Endothelial cell of coronary artery (primary cell): ENCODE data around the gene ZNF845. TPM values are rescaled to one million over a fixed set of nuclear protein-coding genes. Genes with fewer than 3 reads are reported as not detected.

ENCODE experiments used
- total RNA-seq: library from RNA; depleted of rRNA; stranded (reverse); fragments of >200 nt; gene quantifications from 2 replicates; pipeline ENCODE4 v1.2.3, GENCODE V29; 2014

Gene ZNF845
- 7.6 and 8.1 TPM in 2 replicates for total RNA-seq

GRCh38 chr19:53333463-53334449, at the start of gene ZNF845:
Gene ZNF845, plus strand, starts transcription at chr19:53333749. Its CDS starts 7,559 bp downstream, at chr19:53341308.

GRCh38 chr19:53365134-53365898, 31.8 kb downstream of the ZNF845 start, which contains the start of gene ZNF525:
Gene ZNF525, plus strand, starts transcription at chr19:53365705. Its CDS starts 6,577 bp downstream, at chr19:53372282.

GRCh38 chr19:53394974-53395839, 61.7 kb downstream of the ZNF845 start, which contains the start of gene ZNF765:
Gene ZNF765, plus strand, starts transcription at chr19:53395149. Its CDS starts 2,867 bp downstream, at chr19:53398016.

Other genes with a start within 250 kb of the ZNF845 start
- gene ZNF160, start 230.3 kb upstream of the ZNF845 start, total RNA-seq: 14.1 and 36.2 TPM in 2 replicates
- gene ZNF415, start 200.8 kb upstream of the ZNF845 start, total RNA-seq: 0.09 and 3.9 TPM in 2 replicates
- gene ZNF347, start 174.7 kb upstream of the ZNF845 start, total RNA-seq: 4.1 and 7.2 TPM in 2 replicates
- gene ZNF665, start 140.4 kb upstream of the ZNF845 start, total RNA-seq: 1.4 and 2.1 TPM in 2 replicates
- 9.6 and 16.9 TPM in 2 replicates for gene ZNF677, start 78.9 kb upstream of the ZNF845 start, total RNA-seq
- not detected in 2 replicates for gene VN1R2, start 75.5 kb upstream of the ZNF845 start, total RNA-seq
- gene VN1R4, start 66.0 kb upstream of the ZNF845 start, total RNA-seq: not detected in 2 replicates
- 5.3 and 6.3 TPM in 2 replicates for gene ZNF525, start 32.0 kb downstream of the ZNF845 start, total RNA-seq
- gene ZNF765, start 61.4 kb downstream of the ZNF845 start, total RNA-seq: 10.5 and 11.9 TPM in 2 replicates
- gene ZNF761, start 98.2 kb downstream of the ZNF845 start, total RNA-seq: 6.9 and 9.1 TPM in 2 replicates
- 3.4 and 4.0 TPM in 2 replicates for gene ZNF813, start 134.0 kb downstream of the ZNF845 start, total RNA-seq
- gene ZNF331, start 204.4 kb downstream of the ZNF845 start, total RNA-seq: 4.0 and 6.0 TPM in 2 replicates